ENCODE results near the gene OCIAD1.
"Not testable (repeated sequence)": the region's sequence is repeated elsewhere in the genome, so short reads cannot be mapped to it uniquely, and the experiment has no call there.

OCIAD1 gene

DNA sequence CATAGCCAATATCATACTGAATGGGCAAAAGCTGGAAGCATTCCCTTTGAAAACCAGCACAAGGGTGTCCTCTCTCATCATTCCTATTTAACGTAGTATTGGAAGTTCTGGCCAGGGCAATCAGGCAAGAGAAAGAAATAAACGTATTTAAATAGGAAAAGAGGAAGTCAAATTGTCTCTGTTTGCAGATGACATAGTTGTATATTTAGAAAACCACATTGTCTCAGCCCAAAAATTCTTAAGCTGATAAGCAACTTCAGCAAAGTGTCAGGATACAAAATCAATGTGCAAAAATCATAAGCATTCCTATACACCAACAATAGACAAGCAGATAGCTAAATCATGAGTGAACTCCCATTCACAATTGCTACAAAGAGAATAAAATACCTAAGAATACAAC is 9.5 kb upstream of the OCIAD1 start:
- DNase-seq = not testable (repeated sequence)

DNA sequence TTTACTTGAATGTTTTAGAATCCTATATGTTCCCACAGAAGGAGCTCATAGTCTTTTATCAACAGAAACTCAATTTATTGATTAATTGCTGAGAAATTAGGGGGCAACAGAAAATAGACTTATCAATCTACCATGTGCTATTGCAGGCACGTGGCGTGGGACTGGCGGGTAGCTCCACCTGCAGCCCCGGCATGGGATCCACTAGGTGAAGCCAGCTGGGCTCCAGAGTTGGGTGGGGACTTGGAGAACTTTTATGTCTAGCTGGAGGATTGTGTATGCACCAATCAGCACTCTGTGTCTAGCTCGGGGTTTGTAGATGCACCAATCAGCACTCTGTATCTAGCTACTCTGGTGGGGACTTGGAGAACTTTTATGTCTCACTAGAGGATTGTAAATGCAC is 3.3 kb upstream of the OCIAD1 start:
- no peak for DNase-seq

DNA sequence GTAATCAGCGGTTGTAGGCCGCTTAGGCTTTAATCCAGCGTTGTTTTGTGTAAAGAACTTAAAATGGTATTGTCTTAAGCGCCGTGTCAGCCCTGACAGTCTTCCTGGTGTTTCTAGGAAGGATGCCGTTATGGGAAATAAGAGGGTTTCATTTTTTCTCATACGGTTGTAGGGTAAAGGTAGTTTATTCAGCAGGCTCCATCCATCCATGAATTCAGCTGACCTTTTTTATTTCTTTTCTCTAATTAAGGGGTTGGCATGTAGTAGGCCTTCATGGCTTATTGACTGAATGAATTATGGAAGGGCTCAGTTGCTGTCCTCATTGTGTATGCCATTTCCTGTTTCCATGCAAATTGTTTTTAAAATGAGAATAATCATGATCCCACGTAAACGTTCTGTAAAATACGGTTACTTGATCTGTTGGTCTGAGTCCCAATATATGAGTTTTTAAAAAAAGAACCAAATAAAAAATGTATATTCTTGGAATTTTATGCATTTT is 693 bp downstream of the OCIAD1 start:
- DNase-seq = no peak

DNA sequence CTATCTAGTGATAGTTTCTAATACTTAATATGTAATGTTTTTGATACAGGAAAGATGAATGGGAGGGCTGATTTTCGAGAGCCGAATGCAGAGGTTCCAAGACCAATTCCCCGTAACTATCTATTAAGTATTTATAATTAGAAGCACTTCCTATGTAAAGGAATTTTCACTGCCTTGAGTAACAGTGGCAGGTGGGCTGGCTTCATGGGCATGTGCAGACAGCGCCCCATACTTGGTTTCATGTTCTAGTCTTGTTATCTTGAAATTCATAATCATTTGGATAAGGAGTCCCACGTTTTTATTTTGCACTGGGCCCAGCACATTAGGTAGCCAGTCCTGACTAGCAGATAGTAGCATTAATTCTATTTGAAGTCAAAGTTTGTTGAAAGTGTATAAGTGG is 1.7 kb downstream of the OCIAD1 start:
- DNase-seq = no peak

DNA sequence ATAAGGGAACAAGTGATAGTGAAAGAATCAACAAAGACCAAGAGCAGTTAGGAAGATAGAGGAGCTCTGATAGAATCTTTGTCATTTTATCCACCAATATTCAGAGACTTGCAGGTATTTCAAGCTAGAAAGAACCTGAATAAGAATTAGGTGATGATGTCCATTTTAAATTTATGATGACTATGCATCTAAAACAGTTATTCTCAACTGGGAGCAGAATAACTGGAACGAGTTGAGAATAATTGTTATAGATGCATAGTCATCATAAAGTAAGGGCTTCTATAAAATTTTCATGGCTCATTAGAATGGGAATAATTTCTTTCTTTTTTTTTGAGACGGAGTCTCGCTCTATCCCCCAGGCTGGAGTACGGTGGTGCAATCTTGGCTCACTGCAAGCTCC is 5.8 kb downstream of the OCIAD1 start:
- no peak for DNase-seq

DNA sequence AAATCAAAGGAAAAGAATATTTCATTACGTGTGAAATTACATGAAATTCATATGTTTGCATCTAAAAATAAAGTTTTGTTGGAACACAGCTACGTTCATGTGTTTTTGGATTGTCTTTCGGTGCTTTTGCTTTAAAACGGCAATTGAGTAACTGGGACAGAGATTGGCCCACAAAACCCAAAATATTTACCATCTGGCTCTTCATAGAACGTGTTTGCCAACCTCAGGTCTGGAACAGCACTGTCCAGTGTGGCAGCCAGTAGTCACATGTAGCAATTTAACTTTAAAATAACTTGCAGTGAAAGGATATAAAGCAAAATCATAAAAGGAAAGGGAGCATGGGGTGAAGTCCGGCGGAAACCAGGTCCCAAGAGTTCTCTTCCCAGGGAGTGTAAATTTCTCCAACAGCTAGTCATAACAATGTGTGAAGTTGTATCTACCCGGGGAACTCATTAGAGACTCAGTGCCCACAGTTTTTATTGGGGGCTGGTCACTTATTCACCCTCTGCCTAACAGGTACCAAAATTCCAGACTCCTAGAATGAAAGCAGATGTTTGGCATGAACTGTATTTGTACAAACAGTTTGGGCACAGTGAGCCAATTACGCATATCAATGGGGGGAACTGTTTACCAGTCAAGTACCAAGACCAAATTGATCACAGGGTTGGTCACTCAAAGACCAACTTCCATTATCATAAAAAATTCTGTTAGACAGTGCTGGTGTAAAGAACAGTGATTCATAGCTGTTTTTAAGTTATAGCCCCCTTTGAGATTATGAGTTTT is 10.3 kb downstream of the OCIAD1 start:
- no peak for DNase-seq

DNA sequence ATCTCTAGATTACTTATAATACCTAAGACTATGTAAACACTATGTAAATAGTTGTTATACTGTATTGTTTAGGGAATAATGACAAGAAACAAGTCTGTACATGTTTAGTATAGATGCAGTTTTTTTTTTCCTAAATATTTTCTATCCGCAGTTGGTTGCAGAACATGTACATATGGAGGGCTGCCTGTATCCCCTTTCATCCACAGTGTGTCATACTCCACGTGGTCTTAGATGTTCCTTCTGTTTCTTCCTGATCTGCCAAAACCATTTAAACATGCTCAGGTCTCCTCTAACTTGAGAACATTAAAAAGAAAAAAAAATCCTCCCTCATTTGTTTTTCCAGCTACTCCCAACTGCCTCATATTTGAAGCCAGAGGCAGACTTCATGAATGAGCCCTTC is 14.0 kb downstream of the OCIAD1 start:
- DNase-seq = no peak

DNA sequence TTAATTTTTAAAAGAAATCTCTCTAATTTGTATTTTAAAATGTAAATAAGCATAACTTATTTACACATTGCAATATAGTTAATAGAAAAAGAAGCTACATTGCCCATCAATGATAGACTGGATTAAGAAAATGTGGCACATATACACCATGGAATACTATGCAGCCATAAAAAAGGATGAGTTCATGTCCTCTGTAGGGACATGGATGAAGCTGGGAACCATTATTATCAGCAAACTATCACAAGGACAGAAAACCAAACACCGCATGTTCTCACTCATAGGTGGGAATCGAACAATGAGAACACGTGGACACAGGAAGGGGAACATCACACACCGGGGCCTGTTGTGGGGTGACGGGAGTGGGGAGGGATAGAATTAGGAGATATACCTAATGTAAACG is 17.9 kb downstream of the OCIAD1 start:
- DNase-seq = not testable (repeated sequence)

DNA sequence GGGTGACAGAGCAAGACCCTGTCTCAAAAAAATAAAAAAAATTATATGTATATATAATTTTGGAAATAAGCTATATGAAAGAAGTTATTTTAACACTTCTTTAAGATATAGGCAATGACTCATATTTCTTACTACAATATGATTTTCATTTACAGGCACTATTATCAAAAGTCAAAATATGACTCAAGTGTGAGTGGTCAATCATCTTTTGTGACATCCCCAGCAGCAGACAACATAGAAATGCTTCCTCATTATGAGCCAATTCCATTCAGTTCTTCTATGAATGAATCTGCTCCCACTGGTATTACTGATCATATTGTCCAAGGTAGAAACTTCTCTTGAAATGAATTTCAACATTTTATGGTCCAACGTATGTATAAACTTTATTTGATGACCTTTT is 20.8 kb downstream of the OCIAD1 start:
- no peak for DNase-seq

DNA sequence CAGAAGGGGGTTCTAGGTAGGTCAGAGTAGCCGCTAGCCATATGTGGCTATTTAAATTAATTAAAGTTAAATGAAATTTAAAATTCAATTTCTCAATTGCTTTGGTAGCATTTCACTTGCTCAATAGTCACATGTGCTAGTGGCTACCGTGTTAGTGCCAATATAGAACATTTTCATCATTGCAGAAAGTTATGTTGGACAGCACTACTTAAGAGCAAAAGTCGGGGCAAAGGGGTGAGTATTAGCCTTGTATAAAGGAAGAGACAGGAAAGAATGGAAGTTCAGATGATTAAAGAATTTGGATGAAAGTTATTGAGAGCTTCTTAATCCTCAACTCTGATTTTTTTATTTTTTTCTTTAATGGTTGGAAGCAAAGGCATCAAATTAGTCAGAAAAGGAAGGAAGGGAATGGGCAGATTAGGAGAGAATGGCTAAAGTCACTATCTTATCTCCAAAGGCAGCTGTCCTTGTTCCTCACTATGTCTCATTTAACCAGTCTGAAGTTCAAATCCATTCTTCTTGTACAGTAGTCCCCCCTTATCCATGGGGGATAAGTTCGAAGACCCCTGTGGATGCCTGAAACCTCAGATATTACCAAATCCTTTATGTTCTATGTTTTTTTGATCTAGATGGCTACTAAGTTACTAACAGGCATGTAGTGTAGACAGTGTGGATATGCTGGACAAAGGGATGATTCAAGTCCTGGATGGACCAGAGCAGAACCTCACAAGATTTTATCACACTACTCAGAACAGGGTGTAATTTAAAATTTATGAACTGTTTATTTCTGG is 22.9 kb downstream of the OCIAD1 start:
- no peak for DNase-seq

DNA sequence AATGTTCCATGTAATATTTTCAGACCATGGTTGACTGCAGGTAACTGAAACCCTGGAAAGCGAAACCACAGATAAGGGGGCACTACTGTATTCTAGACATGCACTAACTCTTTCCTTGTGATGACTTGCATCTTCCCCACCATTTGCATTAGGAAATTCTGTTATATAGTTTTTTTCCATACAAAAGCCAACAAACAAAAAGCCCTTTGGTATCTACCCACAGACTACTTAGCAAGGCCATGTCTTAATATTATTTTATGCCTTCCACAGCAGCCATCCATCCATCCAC is 23.5 kb downstream of the OCIAD1 start:
- no peak for DNase-seq

DNA sequence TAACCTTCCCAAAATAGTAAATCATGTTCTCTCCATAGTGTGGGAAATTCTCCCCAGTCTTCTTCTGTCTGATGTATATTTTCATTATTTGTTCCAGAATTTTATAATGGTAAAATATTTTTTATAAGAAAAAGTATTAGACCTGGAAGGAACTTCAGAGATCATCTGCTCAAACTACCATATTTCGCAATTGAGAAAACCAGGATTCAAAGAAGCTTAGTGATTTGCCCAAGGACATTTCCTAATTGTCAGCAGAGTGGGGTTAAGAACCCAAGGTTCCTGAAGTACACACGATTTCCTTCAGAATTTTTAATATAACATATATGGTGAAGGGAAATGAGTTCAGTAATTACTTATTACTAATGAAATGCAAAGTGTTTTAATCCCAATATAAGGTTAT is 24.1 kb downstream of the OCIAD1 start:
- no peak for DNase-seq

DNA sequence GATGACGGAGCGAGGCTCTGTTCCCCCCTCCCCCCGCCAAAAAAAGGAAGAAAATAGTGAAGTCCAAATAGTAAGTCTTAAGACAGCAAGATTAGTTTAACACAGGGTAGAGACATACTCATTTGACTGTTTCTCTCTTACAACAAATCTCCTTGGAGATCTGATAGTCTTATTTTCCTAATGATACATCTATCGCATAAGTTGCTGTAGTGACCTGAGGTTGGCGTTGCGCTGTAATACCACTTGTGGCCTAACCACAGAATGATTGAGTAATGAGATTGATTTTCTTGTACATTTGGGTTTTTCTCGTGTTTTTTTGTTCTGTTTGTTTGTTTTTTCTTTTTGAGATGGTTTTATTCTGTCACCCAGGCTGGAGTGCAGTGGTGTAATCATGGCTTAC is 27.2 kb downstream of the OCIAD1 start:
- no peak for DNase-seq

DNA sequence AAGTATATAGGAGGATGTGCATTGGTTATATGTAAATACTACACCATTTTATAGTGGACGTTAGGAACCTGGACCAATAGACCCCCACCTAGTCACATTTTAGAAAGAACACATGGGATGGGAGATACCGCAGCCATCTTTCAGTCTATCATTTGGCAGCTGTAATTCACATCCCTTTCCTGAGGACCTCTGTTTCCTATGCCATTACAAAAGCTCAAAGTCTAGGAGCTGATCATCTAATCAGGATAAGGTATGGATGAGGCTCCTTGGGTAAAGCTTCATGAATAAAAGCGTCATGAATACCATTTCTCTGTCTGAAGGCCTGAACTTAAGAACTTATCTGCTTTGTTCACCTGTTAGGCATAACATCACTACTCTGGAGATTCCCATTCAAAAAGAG is 31.1 kb downstream of the OCIAD1 start:
- DNase-seq = no peak

DNA sequence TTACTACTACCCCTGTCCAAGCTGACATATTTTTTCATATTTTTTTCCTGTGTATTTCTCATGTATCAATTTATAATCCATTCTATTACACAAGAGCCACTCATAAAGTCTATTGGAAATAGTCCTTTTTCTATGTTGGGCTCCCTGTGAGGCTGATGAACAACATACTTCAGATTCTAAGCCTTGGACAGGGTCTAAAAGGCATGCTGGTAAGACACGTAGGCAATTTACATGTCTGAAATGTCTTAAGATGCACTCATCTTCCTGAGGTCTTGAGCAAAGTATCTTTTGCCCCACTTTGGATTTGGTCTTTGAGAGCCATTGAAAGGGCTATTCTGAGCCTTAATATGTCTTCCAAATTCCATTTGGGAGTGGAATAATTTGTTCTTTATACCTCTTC is 31.8 kb downstream of the OCIAD1 start:
- DNase-seq = no peak

DNA sequence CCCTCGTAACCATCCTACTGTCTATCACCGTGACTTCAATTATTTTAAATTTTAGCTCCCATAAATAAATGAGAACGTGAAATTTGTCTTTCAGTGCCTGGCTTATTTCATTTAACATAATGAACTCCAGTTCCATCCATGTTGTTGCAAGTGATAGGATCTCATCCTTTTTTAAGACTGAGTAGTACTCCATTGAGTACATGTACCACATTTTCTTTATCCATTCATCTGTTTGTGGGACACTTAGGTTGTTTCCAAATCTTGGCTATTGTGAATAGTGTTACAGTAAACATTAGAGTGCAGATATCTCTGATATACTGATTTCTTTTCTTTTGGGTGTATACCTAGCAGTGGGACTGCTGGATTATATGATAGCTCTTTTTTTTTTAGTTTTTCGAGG is 32.8 kb downstream of the OCIAD1 start:
- no peak for DNase-seq

DNA sequence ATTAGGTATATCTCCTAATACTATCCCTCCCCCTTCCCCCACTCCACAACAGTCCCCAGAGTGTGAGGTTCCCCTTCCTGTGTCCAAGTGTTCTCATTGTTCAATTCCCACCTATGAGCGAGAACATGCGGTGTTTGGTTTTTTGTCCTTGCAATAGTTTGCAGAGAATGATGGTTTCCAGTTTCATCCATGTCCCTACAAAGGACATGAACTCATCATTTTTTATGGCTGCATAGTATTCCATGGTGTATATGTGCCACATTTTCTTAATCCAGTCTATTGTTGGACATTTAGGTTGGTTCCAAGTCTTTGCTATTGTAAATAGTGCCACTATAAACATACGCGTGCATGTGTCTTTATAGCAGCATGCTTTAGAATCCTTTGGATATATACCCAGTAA is 33.8 kb downstream of the OCIAD1 start:
- DNase-seq = not testable (repeated sequence)

DNA sequence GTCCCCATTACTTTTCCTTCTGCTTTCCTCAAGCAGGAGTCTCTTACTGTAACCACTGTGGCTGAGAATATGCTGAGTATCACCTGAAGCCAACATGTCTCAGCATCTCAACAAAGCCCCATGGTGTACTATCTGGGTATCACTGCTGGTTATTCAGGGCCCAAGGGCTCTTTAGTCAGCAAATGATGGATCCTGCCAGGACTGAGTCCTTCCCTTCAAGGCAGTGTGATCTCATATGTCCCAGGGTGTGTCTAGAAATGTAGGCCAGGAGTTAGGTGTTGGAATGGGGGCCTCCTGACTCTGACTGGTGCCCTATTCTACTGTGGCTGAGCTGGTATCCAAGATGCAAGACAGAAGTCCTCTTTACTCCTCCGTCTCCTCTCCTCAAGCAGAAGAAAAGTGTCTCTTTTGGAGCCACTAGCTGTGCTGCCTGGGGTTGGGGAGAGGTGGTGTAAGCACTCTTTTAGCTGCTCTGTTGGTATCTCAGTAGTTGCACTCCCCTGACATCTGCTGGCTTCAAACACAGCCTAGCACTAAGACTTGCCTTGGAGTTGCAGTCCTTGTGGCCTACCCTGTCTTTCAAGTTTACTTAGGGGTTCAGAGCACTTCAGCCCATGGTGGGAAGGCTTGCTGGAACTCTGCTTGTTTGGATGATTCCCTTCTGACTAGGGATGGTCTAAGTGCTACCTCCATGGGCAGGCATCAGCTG is 47.1 kb downstream of the OCIAD1 start:
- no peak for DNase-seq

DNA sequence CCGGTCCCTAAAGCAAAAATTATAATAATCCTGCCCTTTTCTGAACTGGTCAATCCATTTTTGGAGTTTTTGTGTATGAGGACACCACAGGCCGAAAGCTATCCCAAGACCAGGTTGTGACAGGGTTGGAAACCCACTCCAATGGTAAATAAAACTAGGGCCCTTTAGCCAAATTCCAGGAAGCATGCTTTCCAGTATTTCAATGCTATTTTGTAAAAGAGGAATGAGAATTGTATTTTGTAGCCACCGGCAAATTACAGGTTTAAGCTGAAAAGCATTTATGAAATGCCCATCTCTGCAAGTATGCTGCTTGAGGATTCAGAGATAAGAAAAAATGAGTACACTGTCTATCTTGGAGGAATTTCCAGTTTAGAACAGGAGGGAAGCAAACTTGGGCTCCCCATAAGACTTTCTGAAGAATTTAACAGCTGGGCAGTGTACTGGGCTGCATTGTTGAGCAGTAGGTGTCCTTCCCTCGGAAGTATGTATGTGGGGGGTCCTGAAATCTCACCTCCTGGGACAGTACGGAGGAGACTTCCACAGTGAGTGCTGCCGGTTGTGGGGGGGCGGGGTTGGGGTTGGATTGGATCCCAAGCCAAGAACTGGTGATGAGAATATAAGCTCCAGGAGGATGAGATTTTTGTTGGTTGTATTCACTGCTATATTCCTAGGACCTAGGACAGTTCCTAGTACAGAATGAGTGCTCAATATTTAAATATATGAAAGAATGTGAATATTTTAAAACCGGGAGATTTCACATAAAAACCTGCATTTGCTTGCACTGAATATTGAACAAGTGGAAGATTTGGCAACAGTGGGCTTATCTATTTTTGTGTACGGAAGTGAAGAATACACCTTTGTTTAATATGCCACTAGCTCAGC is 48.9 kb downstream of the OCIAD1 start:
- DNase-seq = no peak

DNA sequence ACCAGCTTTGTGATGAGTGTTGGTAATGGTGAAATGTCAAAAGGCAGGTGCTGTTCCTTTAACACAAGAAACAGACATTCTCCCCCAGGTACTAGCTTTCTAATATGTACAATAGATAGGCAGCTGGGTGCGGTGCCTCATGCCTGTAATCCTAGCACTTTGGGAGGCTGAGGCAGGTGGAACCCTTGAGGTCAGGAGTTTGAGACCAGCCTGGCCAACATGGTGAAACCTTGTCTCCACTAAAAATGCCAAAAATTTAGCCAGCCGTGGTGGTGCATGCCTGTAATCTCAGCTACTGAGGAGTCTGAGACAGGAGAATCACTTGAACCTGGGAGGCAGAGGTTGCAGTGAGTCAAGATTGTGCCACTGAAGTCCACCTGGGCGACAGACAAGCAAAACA is 50.8 kb downstream of the OCIAD1 start:
- DNase-seq = not testable (repeated sequence)

DNA sequence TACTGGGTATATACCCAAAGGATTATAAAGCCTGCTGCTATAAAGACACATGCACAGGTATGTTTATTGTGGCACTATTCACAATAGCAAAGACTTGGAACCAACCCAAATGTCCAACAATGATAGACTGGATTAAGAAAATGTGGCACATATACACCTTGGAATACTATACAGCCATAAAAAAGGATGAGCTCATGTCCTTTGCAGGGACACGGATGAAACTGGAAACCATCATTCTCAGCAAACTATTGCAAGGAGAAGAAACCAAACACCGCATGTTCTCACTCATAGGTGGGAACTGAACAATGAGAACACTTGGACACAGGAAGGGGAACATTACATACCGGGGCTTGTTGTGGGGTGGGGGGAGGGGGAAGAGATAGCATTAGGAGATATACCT is 58.9 kb downstream of the OCIAD1 start:
- not testable (repeated sequence) for DNase-seq

DNA sequence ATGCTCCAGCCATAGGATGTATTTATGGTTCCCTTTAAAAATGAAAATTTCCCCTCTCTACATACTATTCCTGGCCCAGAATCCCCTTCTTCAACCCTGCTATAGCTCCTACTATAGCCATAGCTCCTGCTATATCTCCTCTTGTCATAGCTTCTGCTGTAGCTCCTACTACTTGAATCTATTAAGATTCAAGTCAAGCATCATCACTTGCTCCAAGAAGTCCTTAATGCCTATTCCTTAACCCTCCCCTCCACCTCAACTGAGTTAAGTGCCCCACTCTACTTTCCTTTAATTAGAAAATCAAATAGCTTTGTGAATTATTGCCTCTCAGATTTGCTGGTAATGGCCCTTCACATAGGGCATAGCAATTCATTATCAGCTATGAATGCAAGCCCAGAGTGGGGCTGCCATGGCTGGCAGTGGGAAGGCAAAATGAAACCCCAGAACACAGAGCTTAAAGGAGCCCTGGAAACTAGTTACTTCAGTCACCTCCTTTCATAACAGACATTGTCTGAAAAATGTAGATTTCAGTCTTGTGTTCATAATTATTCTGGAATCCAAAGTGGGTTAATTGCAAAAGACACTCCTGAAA is 60.2 kb downstream of the OCIAD1 start:
- no peak for DNase-seq

DNA sequence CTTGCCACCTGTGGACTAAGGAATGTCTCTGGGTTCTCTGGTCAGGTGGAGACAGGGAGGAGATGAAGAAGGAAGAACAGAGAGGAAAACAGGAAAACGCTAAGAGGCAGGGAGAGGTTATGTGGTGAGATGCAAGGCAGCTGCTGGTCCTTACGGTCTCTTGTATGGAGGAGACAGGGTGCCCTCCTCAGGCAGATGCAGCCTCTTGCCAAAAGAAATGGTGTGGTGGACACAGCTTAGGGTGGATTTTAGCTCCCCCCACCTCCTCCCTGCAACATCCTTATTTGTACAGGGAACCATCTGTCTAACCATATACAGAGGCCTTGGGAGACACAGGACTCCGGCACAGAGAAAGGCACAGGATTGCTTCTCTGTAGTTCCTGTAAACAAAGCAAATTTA is 66.0 kb downstream of the OCIAD1 start:
- no peak for DNase-seq

All from SIG-M5 (cell line).